Caco-2 (cell line): ENCODE results near the gene ZNF830. TPM values are rescaled to one million over a fixed set of nuclear protein-coding genes. Genes with fewer than 3 reads are reported as not detected.
"Not testable (repeated sequence)": the region's sequence is repeated elsewhere in the genome, so short reads cannot be mapped to it uniquely, and the experiment has no call there.

ENCODE experiments used
- BruUV-seq: library from RNA; stranded (reverse); fragments of 400-500 nt; replicated peaks from 2 replicates; lab custom pipeline; 2021; lab: Mats Ljungman, UMichigan
- CTCF ChIA-PET: fragments of 300-600 bp; sonication (Branson Sonifier 250); formaldehyde crosslinking; loops from one replicate; lab custom pipeline; 2022; ENCODE audit warnings: antibody characterized with exemption; lab: Charles Lee
- POLR2A ChIA-PET: fragments of 300-600 bp; sonication (Branson Sonifier 250); formaldehyde crosslinking; loops from one replicate; lab custom pipeline; 2022; ENCODE audit warnings: antibody characterized with exemption; lab: Charles Lee
- DNase-seq, 2 experiments: peaks; one replicate each; pipeline versions ENCODE4 v3.0.0 to v3.0.0-alpha.2; 2020 to 2022
- H3K27me3 ChIP-seq: replicated peaks from 2 replicates; pipeline ENCODE4 v1.6.0; 2011; ENCODE audit warnings: low read length; ENCODE audit not compliant: control insufficient read depth, insufficient read depth
- H3K36me3 ChIP-seq: 2 replicates; pipeline ENCODE4 v1.5.1; 2011; ENCODE audit warnings: low read length; ENCODE audit not compliant: control insufficient read depth, insufficient read depth
- H3K4me1 ChIP-seq: fragments of 250-450 bp; sonication (Bioruptor Pico); 2 replicates; pipeline ENCODE4 v1.5.1; 2020; ENCODE audit warnings: mild to moderate bottlenecking
- H3K4me3 ChIP-seq: 2 replicates; pipeline ENCODE4 v1.5.1; 2011; ENCODE audit warnings: low read depth, mild to moderate bottlenecking, control low read depth, low read length
- H3K9me3 ChIP-seq: fragments of 250-450 bp; sonication (Bioruptor Pico); 2 replicates; pipeline ENCODE4 v1.5.1; 2020; ENCODE audit warnings: mild to moderate bottlenecking, moderate library complexity
- H3K27ac Mint-ChIP-seq: one replicate; pipeline ENCODE4 v1.8.0; 2022; ENCODE audit warnings: mixed read lengths; ENCODE audit not compliant: unreplicated experiment
- H3K27me3 Mint-ChIP-seq: one replicate; pipeline ENCODE4 v1.8.0; 2022; ENCODE audit warnings: mixed read lengths; ENCODE audit not compliant: insufficient read depth, unreplicated experiment
- H3K36me3 Mint-ChIP-seq: one replicate; pipeline ENCODE4 v1.8.0; 2022; ENCODE audit warnings: mild to moderate bottlenecking, mixed read lengths; ENCODE audit not compliant: insufficient read depth, unreplicated experiment
- H3K4me1 Mint-ChIP-seq: one replicate; pipeline ENCODE4 v1.8.0; 2022; ENCODE audit warnings: low read depth, mixed read lengths; ENCODE audit not compliant: unreplicated experiment
- H3K4me3 Mint-ChIP-seq: one replicate; pipeline ENCODE4 v1.8.0; 2022; ENCODE audit warnings: mild to moderate bottlenecking, moderate library complexity, mixed read lengths; ENCODE audit not compliant: unreplicated experiment
- H3K9me3 Mint-ChIP-seq: one replicate; pipeline ENCODE4 v1.8.0; 2022; ENCODE audit warnings: mixed read lengths; ENCODE audit not compliant: unreplicated experiment
- intact Hi-C: fragments of 100-400 bp; cut with micrococcal nuclease; formaldehyde crosslinking; loops from one replicate; pipeline ENCODE4 v1.10.0; 2022; ENCODE audit not compliant: unreplicated experiment
- total RNA-seq: library from RNA; stranded (reverse); gene quantifications from 2 replicates; pipeline ENCODE4 v1.2.3, GENCODE V29; 2022
- TF ChIP-seq, protein P1 (sequence below), 2 experiments: fragments of 200-600 bp in 1 of 2; IDR thresholded peaks; 1 replicate in 1 of 2; 2 replicates in 1 of 2; pipeline versions ENCODE4 v1.5.1 to v1.8.0; 2011 to 2022; ENCODE audit warnings: antibody characterized with exemption in 1 of 2, control low read depth in 1 of 2, inconsistent platforms in 1 of 2, low read depth in 1 of 2, low read length in 1 of 2, mild to moderate bottlenecking in 1 of 2, moderate library complexity in 1 of 2; ENCODE audit not compliant: insufficient read depth in 1 of 2, severe bottlenecking in 1 of 2, unreplicated experiment in 1 of 2

Gene ZNF830
- total RNA-seq, 1 experiment from 2014 or later, result 25.0 TPM

- POLR2A ChIA-PET, result no interaction called here
- H3K27me3 ChIP-seq, result no peaks in the 10 kb centered on the region
- H3K9me3 ChIP-seq, result no peaks in the 10 kb centered on the region; the same call in 1 of the 2 replicates
- no peak overlapping the region for H3K4me3 Mint-ChIP-seq
- no peaks in the 10 kb centered on the region for H3K36me3 ChIP-seq
- DNase-seq, result no peak
- TF ChIP-seq, protein P1, sequence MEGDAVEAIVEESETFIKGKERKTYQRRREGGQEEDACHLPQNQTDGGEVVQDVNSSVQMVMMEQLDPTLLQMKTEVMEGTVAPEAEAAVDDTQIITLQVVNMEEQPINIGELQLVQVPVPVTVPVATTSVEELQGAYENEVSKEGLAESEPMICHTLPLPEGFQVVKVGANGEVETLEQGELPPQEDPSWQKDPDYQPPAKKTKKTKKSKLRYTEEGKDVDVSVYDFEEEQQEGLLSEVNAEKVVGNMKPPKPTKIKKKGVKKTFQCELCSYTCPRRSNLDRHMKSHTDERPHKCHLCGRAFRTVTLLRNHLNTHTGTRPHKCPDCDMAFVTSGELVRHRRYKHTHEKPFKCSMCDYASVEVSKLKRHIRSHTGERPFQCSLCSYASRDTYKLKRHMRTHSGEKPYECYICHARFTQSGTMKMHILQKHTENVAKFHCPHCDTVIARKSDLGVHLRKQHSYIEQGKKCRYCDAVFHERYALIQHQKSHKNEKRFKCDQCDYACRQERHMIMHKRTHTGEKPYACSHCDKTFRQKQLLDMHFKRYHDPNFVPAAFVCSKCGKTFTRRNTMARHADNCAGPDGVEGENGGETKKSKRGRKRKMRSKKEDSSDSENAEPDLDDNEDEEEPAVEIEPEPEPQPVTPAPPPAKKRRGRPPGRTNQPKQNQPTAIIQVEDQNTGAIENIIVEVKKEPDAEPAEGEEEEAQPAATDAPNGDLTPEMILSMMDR (IDR thresholded peaks at IDR 0.05; ENCODE audit: insufficient read depth in 1 of 2, low read depth in 1 of 2, low read length in 1 of 2, severe bottlenecking in 1 of 2, unreplicated experiment in 1 of 2), result no peak
- H3K4me1 Mint-ChIP-seq, result no peaks in the 10 kb centered on the region
- CTCF ChIA-PET, result no interaction called here
- no peak overlapping the region for H3K27ac Mint-ChIP-seq
- intact Hi-C loops, result no loop called here
- no peaks in the 10 kb centered on the region for H3K4me1 ChIP-seq
- no peaks in the 10 kb centered on the region for H3K36me3 Mint-ChIP-seq
- no TSS peak for BruUV-seq
- H3K9me3 Mint-ChIP-seq, result no peaks in the 10 kb centered on the region
- H3K27me3 Mint-ChIP-seq, result peaks cover 9% of the 10 kb centered on the region
- no peak overlapping the region for H3K4me3 ChIP-seq
Measured at GRCh38 chr17:34930283-34930682, 31.1 kb upstream of the ZNF830 start.

GRCh38 chr17:34950780-34951179 lies 10.6 kb upstream of the ZNF830 start:
- H3K27ac Mint-ChIP-seq, CTCF ChIA-PET, H3K4me1 Mint-ChIP-seq: not testable (repeated sequence)

GRCh38 chr17:34958438-34958837 lies 2.9 kb upstream of the ZNF830 start:
- no peak for DNase-seq
- Histone ChIP-seq H3K27me3 (no peaks in the 10 kb centered on the region), H3K4me1 (peaks cover 12% of the 10 kb centered on the region), H3K36me3 (no peaks in the 10 kb centered on the region), H3K4me3 (no peak overlapping the region), H3K9me3 (no peaks in the 10 kb centered on the region)
- Mint-ChIP-seq H3K36me3 (peaks cover 16% of the 10 kb centered on the region), H3K27me3 (peaks cover 14% of the 10 kb centered on the region), H3K4me3 (no peak overlapping the region), H3K27ac (no peak overlapping the region), H3K4me1 (peaks cover 14% of the 10 kb centered on the region), H3K9me3 (peaks cover 12% of the 10 kb centered on the region)
- no TSS peak for BruUV-seq
- CTCF ChIA-PET, result no interaction called here
- POLR2A ChIA-PET, result no interaction called here
- intact Hi-C loops, result no loop called here
- TF ChIP-seq, protein P1 (IDR thresholded peaks at IDR 0.05; ENCODE audit: insufficient read depth in 1 of 2, low read depth in 1 of 2, low read length in 1 of 2, severe bottlenecking in 1 of 2, unreplicated experiment in 1 of 2), result no peak

More at GRCh38 chr17:34950780-34951179, 10.6 kb upstream of the ZNF830 start:
- DNase-seq, H3K4me3 Mint-ChIP-seq, BruUV-seq, H3K4me1 ChIP-seq, H3K27me3 ChIP-seq, POLR2A ChIA-PET, H3K36me3 Mint-ChIP-seq, H3K4me3 ChIP-seq, H3K36me3 ChIP-seq, H3K9me3 ChIP-seq, H3K9me3 Mint-ChIP-seq, intact Hi-C loops: not testable (repeated sequence)
- H3K27me3 Mint-ChIP-seq, result peaks cover 13% of the 10 kb centered on the region

DNA sequence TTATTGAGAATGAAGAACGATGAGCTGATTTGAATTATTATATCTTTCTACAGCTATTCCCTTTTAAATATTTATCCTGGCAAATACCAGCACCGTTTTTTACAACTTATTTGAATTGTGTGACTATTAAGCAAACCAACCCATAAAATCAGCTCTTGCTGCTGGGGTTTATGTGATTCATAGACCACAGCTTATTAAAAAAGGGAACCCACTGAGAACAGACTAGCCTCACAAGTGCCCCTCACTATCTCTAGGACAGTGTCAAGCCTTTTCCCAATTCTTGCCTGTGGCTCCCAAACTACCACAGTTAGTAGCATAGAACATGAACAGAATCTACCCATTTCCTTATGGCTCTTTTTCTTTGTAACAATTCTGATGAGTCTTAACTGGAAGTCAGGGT lies 12.8 kb downstream of the ZNF830 start:
- Histone ChIP-seq H3K27me3 (no peaks in the 10 kb centered on the region; the same call in 1 of the 2 replicates), H3K4me3 (no peak overlapping the region), H3K36me3 (no peaks in the 10 kb centered on the region), H3K9me3 (no peaks in the 10 kb centered on the region), H3K4me1 (0 out of 2 replicates have a peak, but pooled peaks cover 2% of the 10 kb centered on the region)
- Mint-ChIP-seq H3K27ac (no peak overlapping the region), H3K27me3 (no peaks in the 10 kb centered on the region), H3K36me3 (no peaks in the 10 kb centered on the region), H3K9me3 (no peaks in the 10 kb centered on the region), H3K4me1 (no peaks in the 10 kb centered on the region), H3K4me3 (no peak overlapping the region)
- CTCF ChIA-PET, result no interaction called here
- no TSS peak for BruUV-seq
- POLR2A ChIA-PET, result no interaction called here
- TF ChIP-seq, protein P1 (IDR thresholded peaks at IDR 0.05; ENCODE audit: insufficient read depth in 1 of 2, low read depth in 1 of 2, low read length in 1 of 2, severe bottlenecking in 1 of 2, unreplicated experiment in 1 of 2), result no peak
- DNase-seq, result no peak
- intact Hi-C loops, result no loop called here
